ENCODE results near the gene FAN1.
"Not testable (repeated sequence)": the region's sequence is repeated elsewhere in the genome, so short reads cannot be mapped to it uniquely, and the experiment has no call there.

FAN1 gene

DNA sequence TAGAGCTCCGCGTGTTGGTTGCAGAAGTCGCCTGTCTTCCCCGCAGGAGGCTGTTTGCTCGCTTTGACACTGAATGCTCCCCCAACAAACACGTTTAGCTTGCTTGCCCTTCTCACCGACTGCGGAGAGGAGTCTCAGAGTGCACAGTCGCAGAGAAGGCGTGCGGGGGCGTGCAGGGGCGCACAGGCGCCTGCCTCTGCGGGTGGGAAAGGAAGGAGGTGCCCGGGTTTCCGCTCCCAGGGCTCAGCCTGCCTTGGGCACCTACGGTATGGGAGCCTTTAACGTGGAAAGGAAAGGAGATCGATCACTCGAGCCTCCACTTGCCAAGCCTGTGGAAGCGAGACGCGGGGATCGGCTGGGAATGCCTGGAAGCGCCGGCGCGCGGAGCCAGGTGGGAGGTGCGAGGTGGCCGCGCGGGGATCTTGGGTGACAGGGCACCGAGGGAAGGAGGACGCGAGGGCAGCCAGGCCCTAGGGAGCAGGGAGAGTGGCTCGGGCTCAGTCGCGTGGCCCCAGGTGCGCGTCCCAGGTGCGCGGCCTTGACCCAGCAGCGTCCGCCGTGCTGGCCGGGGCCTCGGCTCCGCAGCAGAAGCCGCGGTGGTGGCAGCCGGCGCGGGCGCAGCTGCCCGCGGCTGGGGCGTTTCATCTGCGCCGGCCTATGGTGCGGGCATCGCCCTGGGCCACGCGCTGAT lies at the start of gene FAN1:
TSS of gene FAN1 (plus strand) at position 419 of the 691 bp plus-strand sequence. CDS start 749 bp downstream, outside the sequence.
- DNase-seq = peak; percentile 80

DNA sequence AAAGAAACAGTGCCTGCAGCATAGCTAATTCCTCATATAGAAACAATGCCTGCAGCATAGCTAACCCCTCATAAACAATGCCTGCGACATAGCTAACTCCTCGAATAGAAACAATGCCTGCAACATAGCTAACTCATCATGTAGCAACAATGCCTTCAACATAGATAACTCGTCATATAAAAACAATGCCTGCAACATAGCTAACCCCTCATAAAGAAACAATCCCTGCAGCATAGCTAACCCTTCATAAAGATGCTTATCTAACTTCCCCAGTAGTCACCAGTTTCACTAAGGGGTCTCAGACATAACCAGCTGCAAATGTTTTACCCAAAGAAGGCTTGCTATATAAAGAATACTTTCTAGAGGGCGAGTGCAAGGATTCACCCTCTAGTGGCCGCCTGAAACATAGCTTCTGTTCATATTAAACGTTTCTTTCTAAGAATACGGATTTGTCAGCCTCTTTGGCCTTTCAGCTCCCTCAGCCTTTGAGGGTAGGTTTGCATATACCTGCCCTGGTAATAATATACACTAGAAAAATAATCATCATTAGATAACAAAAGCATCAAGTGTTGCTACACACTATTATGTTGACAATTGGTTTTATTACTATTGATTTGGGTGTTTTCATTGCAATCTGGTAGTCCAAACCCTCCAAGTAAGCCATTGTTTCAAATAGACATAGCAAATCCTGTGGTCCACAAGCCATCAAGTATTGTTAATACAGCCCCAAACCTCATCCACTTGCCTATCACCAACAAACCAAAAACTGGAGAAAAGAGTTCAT lies 44.4 kb upstream of the FAN1 start:
- no peak for DNase-seq

DNA sequence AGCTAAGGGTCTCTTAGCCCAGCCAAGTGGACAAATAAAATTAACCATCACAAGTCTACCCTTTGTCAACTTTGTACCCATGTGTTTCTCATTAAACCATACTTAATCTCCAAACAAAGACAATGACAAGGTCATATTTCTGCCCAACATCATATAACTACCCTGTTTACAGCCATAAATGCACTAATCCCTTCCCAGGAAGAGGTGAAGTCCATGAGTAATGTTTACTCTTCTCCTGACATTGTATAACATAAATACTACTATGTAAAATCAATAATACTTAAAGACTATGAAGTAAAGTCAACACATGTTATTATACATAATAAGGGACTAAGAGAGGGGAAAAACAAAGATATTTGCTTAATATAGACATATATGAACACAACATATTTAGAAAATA lies 38.5 kb upstream of the FAN1 start:
- no peak for DNase-seq

DNA sequence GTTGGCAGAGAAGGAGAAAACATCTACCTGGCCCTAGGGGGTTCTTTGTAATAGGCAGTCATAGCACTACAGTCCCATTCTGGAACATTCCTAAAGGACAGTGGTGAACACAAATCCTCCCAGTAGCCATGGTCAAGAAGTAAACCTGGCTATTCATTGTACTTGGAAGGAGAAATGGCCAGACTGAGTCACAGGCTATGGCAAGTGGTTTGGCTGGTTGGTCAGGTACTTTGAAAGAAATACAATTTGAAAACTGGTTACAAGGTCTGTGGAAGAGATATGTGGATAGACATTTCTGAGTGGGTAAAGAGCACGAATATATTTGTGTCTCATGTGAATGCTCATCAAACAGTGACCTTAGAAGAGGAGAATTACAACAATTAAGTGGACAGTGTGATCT lies 33.0 kb upstream of the FAN1 start:
- no peak for DNase-seq

DNA sequence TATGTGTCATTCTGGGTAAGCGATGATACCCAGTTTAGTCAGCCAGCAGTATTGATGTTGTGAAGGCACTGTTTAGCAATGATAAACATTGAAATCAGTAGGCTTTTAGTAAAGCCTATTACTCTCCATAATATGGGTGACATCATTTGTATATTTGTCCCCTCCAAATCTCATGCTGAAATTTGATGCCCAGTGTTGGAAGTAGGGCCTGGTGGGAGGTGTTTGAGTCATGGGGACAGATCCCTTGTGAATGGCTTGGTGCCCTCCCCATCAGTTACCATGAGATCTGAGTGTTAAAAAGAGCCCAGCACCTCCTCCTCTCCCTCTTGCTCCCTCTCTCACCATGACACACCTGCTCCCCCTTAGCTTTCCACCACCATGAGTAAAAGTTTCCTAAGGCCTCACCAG lies 31.4 kb upstream of the FAN1 start:
- DNase-seq = no peak

DNA sequence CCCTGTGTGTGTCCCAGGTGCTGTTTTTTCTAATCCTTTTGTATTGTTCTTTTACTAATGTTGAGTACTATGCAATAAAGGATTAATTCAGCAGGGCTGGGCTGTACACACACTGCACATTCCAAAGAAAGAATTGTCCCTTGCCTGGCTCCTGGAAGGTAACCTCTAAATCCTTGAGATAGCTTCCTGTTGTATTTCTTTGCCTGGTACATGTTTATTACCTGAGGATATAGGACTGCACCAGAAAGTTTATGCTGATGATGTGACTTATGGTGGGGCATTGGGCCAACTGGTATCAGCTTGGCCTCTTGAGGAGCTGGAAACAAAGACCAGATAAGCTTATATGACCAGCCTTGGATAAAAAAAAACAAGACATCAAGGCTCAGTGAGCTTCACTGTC lies 26.6 kb upstream of the FAN1 start:
- no peak for DNase-seq

DNA sequence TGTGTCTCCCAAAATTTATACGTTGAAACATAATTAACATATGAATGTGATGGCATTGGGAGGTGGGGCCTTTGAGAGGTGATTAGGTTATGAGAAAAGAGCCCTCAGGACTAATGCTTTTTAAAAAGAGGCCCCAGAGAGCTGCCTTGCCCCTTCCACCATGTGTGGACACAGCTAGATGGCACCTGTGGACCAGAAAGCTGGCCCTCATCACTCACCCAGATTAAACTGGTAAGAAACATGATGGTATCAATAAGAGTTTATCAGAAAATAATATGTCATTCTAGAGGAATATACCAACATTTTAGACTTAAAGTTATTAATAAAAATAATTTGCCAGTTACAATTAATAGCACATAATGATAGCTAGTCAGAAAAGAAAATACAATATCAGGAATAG lies 25.2 kb upstream of the FAN1 start:
- DNase-seq = no peak

DNA sequence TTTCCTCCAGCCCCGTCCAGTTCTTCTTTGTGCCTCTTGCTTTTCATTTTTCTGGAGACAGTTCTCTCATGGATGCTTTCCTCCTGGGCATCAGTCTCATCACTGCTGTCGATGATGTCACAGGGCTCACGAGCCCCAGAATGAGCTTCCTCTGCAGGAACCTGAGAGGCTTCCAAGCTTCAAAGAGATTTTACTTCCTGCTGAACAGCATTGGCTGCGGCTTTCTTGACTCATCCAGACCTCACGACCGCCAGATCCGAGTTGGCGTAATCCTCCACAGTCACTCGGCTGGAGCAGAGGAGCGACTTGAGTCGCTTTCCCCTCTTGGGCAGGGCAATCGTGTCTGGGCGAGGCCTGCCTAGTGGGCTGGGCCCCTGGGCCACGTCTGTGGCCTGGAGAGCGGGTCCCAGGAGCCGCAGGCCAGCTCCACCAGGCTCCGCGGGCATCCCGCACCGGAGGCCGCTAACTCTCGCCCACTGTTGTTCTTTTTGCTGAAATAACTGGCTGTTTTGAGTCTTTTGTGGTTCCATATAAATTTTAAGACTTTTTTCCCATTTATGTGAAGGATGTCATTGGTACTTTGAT lies 20.8 kb upstream of the FAN1 start:
- no peak for DNase-seq

DNA sequence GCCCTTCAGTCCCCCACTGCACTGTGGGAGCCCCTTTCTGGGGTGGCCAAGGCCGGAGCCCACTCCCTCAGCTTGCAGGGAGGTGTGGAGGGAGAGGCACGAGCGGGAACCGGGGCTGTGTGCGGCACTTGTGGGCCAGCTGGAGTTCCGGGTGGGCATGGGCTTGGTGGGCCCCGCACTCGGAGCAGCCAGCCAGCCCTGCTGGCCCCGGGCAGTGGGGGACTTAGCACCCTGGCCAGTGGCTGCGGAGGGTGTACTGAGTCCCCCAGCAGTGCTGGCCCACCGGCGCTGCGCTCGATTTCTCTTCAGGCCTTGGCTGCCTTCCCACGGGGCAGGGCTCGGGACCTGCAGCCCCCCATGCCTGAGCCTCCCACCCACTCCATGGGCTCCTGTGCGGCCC lies 20.0 kb upstream of the FAN1 start:
- DNase-seq = not testable (repeated sequence)

DNA sequence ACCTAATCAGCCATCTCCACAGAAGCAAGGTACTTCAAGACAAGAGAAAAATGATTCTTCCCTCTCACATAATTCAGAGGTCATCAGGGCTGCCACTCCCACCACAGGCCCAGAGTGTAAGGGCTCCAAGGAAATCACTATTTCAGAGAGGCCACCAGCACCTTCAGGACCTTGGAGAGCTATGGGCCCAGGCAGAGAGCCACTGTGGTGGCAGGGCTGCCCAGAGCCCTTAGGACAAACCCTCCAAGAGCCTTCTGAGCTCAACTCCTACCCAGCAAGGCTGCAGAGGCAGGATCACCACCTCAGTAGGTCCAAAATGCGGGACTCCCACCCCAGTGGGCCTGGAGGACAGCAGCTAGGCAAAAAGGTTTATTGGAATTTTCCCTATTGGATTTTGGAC lies 17.9 kb upstream of the FAN1 start:
- no peak for DNase-seq

DNA sequence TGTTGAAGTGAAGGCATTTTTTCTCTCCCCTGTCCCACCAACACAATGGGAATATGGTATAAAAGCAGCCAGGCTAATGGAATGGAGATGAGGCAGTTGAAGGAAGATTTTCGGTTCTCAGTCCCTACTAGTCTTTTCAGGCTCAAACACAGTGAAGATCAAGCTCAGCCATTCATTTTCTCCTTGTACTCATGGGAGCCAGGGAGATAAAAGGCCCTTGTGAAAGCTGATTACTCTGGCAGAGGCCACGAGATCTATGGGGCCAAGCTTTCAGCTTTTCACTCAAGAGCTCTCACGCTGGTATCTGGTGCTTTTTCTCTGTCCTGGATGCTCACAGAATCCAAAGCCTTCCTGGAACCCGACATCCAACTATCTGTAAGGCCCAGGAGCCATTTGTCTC lies 14.5 kb upstream of the FAN1 start:
- DNase-seq = no peak

DNA sequence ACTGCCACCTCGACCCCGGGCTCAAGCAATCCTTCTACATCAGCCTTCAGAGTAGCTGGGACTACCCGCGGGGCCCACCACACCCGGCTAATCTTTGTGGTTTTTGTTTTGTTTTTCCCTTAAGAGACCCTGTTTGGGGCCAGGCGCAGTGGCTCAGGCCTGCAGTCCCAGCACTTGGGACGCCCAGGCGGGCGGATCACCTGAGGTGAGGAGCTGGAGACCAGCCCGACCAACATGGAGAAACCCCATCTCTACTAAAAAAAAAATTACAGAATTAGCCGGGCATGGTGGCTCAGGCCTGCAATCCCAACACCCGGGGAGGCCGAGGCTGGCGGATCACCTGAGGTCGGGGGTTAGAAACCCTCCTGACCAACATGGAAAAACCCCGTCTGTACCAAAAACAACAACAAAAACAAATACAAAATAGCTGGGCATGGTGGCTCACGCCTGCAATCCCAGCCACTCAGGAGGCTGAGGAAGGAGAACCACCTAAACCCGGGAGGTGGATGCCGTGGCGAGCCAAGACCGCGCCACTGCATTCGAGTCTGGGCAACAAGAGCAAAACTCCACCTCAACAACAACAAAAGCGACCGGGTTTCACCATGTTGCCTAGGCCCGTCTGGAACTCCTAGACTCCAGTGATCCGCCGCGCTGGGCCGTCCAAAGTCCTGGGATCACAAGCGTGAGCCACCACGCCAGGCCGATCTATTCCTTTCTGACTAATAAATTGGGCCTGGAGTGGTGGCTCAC lies 8.1 kb upstream of the FAN1 start:
- no peak for DNase-seq

DNA sequence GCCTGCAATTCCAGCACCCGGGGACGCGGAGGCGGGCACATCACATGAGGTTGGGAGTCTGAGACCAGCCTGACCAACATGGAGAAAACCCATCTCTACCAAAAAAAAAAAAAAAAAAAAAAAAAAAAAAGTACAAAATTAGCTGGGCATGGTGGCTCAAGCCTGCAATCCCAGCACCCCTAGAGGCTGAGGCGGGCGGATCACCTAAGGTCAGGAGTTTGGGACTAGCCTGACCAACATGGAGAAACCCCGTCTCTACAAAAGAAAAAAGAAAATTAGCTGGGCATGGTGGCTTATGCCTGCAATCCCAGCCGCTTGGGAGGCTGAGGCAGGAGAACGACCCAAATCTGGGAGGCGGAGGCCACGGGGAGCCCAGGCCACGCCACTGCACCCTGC lies 7.5 kb upstream of the FAN1 start:
- DNase-seq = no peak

DNA sequence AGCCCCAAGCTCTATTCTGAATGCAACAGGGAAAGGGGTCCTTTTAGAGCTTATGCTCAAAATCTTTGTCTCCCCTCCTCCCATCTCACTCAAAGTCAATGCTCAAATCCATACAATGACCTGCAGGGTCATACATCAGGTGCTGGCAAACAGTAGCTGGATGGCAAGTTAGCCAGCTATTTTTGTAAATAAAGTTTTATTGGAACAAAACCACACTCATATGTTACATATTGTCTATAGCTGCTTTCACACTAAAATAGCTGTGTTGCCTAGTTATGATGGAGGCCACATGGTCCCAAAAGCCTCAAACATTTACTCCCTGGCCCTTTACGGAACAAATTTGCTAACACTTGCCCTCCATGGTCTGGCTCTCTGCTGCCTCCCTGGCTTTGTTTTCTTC lies 1.8 kb upstream of the FAN1 start:
- no peak for DNase-seq

DNA sequence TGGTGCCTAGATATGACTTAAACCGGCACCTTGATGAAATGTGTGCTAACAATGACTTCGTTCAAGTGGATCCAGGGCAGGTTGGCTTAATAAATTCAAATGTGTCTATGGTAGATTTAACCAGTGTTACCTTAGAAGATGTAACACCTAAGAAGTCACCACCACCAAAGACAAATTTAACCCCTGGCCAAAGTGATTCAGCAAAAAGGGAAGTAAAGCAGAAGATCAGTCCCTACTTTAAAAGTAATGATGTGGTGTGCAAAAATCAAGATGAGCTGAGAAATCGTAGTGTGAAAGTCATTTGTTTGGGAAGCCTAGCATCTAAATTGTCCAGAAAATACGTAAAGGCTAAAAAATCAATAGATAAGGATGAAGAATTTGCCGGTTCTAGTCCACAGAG lies 1.1 kb downstream of the FAN1 start:
- no peak for DNase-seq

DNA sequence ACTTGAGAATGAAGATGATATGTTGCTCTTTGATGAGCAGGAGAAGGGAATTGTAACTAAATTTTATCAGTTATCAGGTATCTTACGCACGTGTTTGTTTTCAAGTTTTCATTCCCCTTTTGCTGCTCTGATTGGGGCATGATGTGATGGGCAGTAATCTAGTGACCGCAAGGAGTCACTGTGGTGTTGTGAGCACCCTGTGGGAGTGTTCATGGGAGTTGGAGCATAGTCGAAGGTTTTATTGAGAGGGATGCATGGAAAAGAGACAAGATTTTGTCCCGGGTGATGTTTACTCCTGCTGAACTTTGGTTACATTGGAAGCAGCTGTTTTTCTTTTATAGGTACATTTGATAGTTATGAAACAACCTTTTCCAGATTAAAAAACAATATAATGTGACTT lies 2.1 kb downstream of the FAN1 start:
- DNase-seq = no peak

DNA sequence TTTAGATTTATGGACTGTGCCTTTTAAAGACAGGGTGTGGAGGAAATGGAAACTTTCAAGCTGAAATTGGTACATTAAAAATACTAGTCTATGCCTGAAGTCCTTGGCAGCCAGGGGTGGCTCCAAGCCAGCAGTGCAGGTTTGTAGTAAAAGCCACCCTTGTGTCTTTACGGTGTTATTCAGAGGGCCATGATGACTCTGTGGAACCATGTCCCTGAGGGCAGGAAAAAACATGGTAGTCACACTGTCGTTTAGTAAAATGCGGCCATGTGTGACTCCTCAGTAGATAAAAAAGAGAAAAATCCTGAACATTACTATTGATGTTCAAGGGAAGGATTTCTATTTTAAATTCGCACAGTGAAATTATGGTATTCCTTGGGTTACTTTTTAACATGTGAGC lies 2.7 kb downstream of the FAN1 start:
- no peak for DNase-seq

DNA sequence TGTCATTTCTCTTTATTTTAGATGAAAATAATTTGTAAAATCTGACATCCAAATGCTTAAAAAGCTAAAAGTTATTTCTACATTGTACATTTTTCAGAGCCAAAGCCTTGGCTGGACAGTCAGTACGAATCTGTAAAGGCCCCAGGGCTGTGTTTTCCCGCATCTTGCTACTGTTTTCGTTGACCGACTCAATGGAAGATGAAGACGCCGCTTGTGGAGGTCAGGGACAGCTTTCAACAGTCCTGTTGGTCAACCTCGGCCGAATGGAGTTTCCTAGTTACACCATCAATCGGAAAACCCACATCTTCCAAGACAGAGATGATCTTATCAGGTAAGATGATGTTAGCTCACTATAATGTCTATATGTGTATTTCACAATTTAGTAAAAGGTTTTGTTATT lies 10.0 kb downstream of the FAN1 start:
- no peak for DNase-seq

DNA sequence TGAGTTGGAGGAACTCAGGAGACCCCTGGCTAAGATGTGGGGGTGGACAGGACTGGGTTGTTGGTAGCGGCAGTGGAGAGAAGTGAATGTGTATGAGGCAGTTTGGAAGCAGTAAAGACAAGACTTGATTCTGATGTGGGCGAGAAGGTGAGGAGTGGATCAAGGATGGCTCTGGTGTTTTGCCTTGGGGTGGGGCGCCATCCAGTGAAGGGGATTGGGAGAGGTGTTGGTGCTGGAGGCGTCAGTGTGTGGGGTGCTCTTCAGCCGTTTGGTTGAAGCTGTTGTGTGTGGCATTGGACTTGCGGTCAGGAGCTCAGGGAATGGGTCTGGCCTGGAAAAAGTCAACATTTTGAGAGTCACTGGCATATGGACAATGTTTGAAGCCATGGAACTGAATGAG lies 13.3 kb downstream of the FAN1 start:
- no peak for DNase-seq

DNA sequence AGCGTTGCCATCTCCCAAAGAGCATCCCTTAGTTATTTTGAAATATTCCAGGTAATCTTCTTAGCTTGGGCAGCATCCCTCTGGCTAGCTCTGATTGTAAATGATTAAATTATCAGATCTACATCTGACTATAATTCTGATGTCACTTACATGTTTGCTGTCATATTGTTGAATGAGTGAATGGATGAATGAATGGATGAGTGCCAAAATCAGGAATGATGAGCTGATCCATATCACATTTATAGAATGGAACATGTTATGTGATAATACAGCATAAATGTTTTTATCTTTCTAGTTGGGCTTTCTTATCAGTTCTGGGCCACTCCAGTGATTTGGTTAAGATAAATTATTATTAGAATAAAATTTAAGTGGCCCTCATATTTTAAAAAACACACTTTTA lies 14.0 kb downstream of the FAN1 start:
- no peak for DNase-seq

DNA sequence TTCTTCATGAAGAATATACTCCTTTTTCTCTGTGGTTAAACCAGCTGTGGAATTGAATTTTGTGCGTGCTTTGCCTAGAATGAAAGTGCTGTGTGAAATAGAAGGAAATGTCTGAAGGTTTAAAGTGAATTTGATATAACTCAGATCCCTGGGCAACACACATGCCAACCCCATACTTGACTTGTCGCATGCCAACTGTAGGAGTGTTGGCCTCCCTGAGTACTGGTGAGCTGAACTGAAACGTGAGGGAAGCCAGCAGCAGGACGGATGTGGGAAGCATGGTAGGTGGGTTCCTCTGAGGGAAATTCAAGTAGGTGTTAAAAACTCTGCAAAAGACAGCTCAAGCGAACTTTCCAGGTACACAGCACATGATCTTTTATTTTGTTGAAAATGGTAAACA lies 14.7 kb downstream of the FAN1 start:
- DNase-seq = no peak

DNA sequence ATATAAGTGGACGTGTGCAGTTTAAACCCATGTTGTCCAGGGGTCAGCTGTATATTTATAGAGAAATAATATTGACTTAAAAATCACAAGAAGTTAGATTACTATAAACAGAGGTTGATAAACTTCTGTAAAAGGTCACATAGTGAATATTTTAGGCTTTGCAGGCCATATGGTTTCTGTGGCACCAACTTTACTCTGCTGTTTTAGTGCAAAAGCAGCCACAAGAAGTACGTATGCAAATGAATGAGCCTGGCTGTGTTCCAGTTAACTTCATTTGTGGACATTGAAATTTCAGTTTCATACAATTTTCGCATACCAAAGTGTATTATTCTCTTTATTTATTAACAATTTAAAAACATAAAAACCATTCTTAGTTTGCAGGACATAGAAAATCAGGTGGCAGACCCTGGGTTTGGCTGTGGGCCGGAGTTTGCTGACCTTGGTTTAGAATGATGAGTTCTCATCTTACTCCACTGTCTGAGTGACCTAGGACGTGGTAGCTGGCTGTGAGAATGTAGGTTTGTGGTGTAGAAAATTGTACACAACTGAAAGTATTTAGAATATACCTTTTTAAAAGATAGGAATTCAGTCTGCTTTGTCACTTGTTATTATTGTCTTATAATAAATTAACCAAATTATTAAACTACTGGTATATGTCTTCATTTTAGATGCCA lies 16.3 kb downstream of the FAN1 start:
- DNase-seq = no peak

DNA sequence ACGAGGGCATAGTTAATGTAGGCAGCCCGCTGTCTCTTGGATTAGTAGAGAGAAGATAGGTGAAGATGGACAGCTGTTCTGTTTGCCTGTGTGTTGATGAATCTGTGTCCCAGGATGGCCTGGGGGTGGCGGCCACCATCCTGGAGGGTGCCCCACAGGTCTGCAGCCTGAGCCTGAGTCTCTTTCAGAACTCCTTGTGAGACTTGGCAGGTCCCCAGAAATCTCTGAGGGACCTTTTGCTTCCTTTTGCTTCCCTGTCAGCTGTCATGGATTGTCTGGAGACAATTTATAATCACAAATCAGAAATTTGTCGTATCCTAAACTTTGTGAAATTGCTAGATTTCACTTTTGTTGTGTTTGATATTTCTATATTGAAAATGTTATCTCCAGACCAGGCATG lies 17.4 kb downstream of the FAN1 start:
- DNase-seq = no peak
